Measurements from ENCODE around the gene RGS6. TPM values are rescaled to one million over a fixed set of nuclear protein-coding genes. Genes with fewer than 3 reads are reported as not detected.

Gene RGS6
- total RNA-seq, 2 experiments from 2014 or later: 0.39 to 0.57 TPM

DNA sequence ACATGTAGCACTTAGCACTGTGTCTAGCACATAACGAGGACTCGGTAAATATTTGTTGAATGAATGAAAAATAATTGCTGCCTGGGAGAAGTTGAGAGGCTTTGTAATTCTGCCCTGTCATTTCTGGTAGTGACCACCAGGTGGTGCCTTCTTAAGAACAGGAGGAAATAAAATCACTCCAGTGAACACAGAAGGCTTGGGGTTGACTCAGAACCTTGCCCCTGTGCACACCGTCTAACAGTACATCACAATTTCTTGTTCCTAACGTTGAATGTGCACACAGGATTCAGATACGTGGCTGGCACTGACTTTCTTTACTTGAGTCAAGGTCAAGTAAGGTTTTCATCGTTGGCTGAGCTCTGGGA lies 91.8 kb downstream of the RGS6 start:
- Mint-ChIP-seq H3K27ac (no peak overlapping the region), H3K36me3 (ENCODE audit: low read depth) (no peaks in the 10 kb centered on the region), H3K27me3 (peaks cover 17% of the 10 kb centered on the region), H3K4me1 (peaks cover 8% of the 10 kb centered on the region), H3K9me3 (ENCODE audit: low read depth) (no peaks in the 10 kb centered on the region), H3K4me3 (no peak overlapping the region)
- ChIA-PET CTCF (interaction anchor here (0.7 to 2.7 kb wide), 12 partner anchors 14 to 397 kb away, joined by 3 to 8 read pairs (median 4); partner anchors contain the start of gene RGS6), POLR2A (no interaction called here)
- ATAC-seq: peak; percentile 93
- DNase-seq: peak; percentile 64
- intact Hi-C loops (cut with DNase I, micrococcal nuclease): loop anchor here (1.0 to 10.0 kb wide), 3 partner anchors 269 to 396 kb away; no protein-coding TSS in a partner anchor

DNA sequence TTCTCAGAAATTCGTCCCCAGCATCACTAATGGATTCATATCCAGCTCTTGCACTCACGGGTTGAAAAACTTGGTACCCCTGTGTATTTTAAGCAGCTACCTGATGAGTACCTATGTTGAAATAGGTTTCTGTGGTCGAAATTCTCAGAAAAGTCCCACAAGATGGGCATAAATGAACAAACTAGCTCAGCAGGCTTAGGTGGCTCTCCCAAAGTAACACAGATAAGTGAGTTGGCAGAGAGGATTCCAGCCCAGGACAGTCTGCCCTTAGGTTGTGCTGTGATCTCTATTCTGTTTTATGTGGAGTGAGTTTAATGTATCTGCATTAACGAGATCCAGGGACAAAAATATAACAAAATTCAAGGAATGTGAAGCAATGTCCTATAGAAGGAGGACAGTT lies 92.3 kb downstream of the RGS6 start:
- H3K27ac Mint-ChIP-seq: no peak overlapping the region
- no peaks in the 10 kb centered on the region for H3K36me3 Mint-ChIP-seq (ENCODE audit: low read depth)
- intact Hi-C loops (cut with DNase I, micrococcal nuclease): loop anchor here (1.0 to 10.0 kb wide), 3 partner anchors 268 to 396 kb away; no protein-coding TSS in a partner anchor
- peaks cover 8% of the 10 kb centered on the region for H3K4me1 Mint-ChIP-seq
- CTCF ChIA-PET: interaction anchor here (0.8 to 2.7 kb wide), 10 partner anchors 14 to 396 kb away, joined by 3 to 8 read pairs (median 4); partner anchors contain the start of gene RGS6
- peaks cover 16% of the 10 kb centered on the region for H3K27me3 Mint-ChIP-seq
- POLR2A ChIA-PET: no interaction called here
- no peaks in the 10 kb centered on the region for H3K9me3 Mint-ChIP-seq (ENCODE audit: low read depth)
- ATAC-seq: peak; percentile 28
- H3K4me3 Mint-ChIP-seq: no peak overlapping the region
- no peak for DNase-seq

DNA sequence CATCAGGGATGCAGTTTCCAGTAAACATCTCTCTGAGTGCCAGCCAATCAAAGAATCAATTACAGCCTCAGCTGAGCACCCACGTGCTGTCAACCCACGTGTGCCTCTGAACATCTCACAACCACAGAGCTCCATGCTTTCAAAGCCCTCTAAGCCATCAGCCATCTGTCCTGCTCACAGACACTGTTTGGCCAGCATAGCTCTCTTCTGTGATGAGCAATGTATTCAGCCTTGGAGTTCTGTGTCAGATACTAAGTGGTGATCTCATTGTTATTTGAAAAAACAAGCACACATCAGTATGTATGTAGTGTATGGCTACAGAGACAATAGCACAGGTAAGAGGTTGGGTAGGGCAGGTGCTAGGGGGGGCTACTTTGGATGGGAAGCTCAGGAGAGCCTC lies 94.3 kb downstream of the RGS6 start:
- ChIA-PET POLR2A (interaction anchor here (0.7 to 0.8 kb wide), 2 partner anchors 265 to 770 kb away, joined by 3 to 6 read pairs; no protein-coding TSS in a partner anchor), CTCF (no interaction called here)
- intact Hi-C loops (cut with DNase I, micrococcal nuclease): loop anchor here in 1 of 2 experiments (10.0 kb wide), 1 partner anchor 268 kb away; no protein-coding TSS in a partner anchor
- DNase-seq (no peak), ATAC-seq (no peak)
- H3K27me3 Mint-ChIP-seq: peaks cover 13% of the 10 kb centered on the region
- peaks cover 8% of the 10 kb centered on the region for H3K4me1 Mint-ChIP-seq
- H3K9me3 Mint-ChIP-seq (ENCODE audit: low read depth): no peaks in the 10 kb centered on the region
- no peak overlapping the region for H3K4me3 Mint-ChIP-seq
- H3K27ac Mint-ChIP-seq: no peak overlapping the region
- H3K36me3 Mint-ChIP-seq (ENCODE audit: low read depth): no peaks in the 10 kb centered on the region

GRCh38 chr14:72027061-72027460 lies 94.8 kb downstream of the RGS6 start:
- no peaks in the 10 kb centered on the region for H3K36me3 Mint-ChIP-seq (ENCODE audit: low read depth)
- no peak overlapping the region for H3K27ac Mint-ChIP-seq
- POLR2A ChIA-PET: interaction anchor here (0.8 kb wide), 1 partner anchor 264 kb away, joined by 6 read pairs; no protein-coding TSS in a partner anchor
- peaks cover 8% of the 10 kb centered on the region for H3K4me1 Mint-ChIP-seq
- DNase-seq: no peak
- intact Hi-C loops (cut with DNase I, micrococcal nuclease): loop anchor here in 1 of 2 experiments (10.0 kb wide), 1 partner anchor 268 kb away; no protein-coding TSS in a partner anchor
- H3K4me3 Mint-ChIP-seq: no peak overlapping the region
- H3K9me3 Mint-ChIP-seq (ENCODE audit: low read depth): no peaks in the 10 kb centered on the region
- ATAC-seq: no peak
- CTCF ChIA-PET: no interaction called here
- peaks cover 13% of the 10 kb centered on the region for H3K27me3 Mint-ChIP-seq

GRCh38 chr14:72033365-72033764 lies 101.1 kb downstream of the RGS6 start:
- H3K9me3 Mint-ChIP-seq (ENCODE audit: low read depth): no peaks in the 10 kb centered on the region
- intact Hi-C loops (cut with DNase I, micrococcal nuclease): no loop called here
- no peak for ATAC-seq
- H3K4me1 Mint-ChIP-seq: no peaks in the 10 kb centered on the region
- H3K4me3 Mint-ChIP-seq: no peak overlapping the region
- H3K36me3 Mint-ChIP-seq (ENCODE audit: low read depth): no peaks in the 10 kb centered on the region
- H3K27ac Mint-ChIP-seq: no peak overlapping the region
- POLR2A ChIA-PET: no interaction called here
- peaks cover 10% of the 10 kb centered on the region for H3K27me3 Mint-ChIP-seq
- DNase-seq: no peak
- CTCF ChIA-PET: no interaction called here

DNA sequence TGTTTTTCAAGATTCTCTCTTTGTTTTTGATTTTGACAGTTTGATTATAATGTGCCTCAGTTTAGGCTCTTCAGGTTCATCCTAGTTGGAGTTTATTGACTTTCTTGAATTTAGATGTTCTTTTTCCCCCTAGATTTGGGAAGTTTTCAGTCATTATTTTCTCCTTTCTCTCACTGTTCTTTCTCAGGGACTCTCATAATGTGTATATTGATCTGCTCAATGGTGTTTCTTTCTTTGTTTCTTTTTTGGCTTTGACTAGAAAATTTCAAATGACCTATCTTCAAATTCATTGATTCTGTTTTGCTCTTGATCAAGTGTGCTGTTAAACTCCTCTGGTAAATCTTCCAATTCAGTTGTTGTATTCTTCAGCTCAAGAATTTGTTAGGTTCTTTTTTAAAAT lies 108.3 kb downstream of the RGS6 start:
- H3K9me3 Mint-ChIP-seq (ENCODE audit: low read depth): peaks cover 6% of the 10 kb centered on the region
- H3K27ac Mint-ChIP-seq: no peak overlapping the region
- H3K36me3 Mint-ChIP-seq (ENCODE audit: low read depth): no peaks in the 10 kb centered on the region
- no peak overlapping the region for H3K4me3 Mint-ChIP-seq
- ATAC-seq (no peak), DNase-seq (no peak)
- ChIA-PET POLR2A (no interaction called here), CTCF (interaction anchor here (0.6 kb wide), 1 partner anchor 42 kb away, joined by 3 read pairs; no protein-coding TSS in a partner anchor)
- intact Hi-C loops (cut with DNase I, micrococcal nuclease): no loop called here
- peaks cover 19% of the 10 kb centered on the region for H3K27me3 Mint-ChIP-seq
- no peaks in the 10 kb centered on the region for H3K4me1 Mint-ChIP-seq

DNA sequence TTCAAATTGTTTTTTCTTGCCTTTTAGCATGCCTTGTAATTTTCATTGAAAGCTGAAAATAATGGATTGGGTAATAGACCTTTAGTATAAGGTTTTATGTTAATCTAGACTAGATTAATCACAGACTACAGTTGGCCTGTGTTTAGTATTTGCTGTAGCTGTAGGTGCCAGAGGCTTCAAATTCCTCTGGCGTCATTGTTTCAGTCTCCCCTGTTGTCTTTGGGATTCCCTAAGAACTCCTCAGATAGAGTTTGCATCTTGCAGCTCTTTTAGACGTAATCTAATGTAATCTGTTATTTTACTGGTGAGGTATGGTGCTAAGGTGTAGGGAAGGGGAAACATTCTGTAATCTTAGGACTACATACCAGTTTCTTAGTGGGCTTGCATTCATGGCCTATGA lies 113.0 kb downstream of the RGS6 start:
- DNase-seq (no peak), ATAC-seq (no peak)
- no peak overlapping the region for H3K4me3 Mint-ChIP-seq
- intact Hi-C loops (cut with DNase I, micrococcal nuclease): loop anchor here in 1 of 2 experiments (5.0 kb wide), 1 partner anchor 1158 kb away; no protein-coding TSS in a partner anchor
- peaks cover 6% of the 10 kb centered on the region for H3K9me3 Mint-ChIP-seq (ENCODE audit: low read depth)
- CTCF ChIA-PET: interaction anchor here (0.8 kb wide), 1 partner anchor 11 kb away, joined by 3 read pairs; no protein-coding TSS in a partner anchor
- H3K4me1 Mint-ChIP-seq: peaks cover 12% of the 10 kb centered on the region
- H3K27ac Mint-ChIP-seq: no peak overlapping the region
- peaks cover 17% of the 10 kb centered on the region for H3K27me3 Mint-ChIP-seq
- POLR2A ChIA-PET: interaction anchor here (0.7 kb wide), 1 partner anchor 419 kb away, joined by 3 read pairs; no protein-coding TSS in a partner anchor
- H3K36me3 Mint-ChIP-seq (ENCODE audit: low read depth): no peaks in the 10 kb centered on the region

DNA sequence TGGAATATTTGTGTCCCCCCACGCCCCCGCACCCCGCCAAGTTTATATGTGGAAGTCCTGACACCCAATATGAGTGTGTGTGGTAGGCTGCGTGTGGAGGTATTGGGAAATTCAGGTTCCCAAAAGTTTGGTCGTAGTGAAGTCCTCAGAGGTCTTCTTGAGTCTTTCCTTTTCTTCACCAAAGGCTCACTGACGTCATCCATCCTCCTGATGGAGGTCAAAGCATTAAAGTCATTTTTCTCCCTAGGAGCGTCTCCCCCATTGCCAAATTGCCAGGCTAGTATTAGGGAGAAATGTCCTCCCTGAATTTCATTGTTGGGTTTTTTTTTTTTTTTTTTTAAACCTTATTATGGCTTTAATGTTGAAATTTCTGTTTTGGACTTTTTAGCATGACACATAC lies 113.7 kb downstream of the RGS6 start:
- H3K4me1 Mint-ChIP-seq: peaks cover 12% of the 10 kb centered on the region
- ChIA-PET CTCF (no interaction called here), POLR2A (no interaction called here)
- no peak overlapping the region for H3K27ac Mint-ChIP-seq
- no peak for DNase-seq
- no peak for ATAC-seq
- no peaks in the 10 kb centered on the region for H3K36me3 Mint-ChIP-seq (ENCODE audit: low read depth)
- H3K4me3 Mint-ChIP-seq: no peak overlapping the region
- intact Hi-C loops (cut with DNase I, micrococcal nuclease): loop anchor here in 1 of 2 experiments (5.0 kb wide), 1 partner anchor 1159 kb away; no protein-coding TSS in a partner anchor
- H3K9me3 Mint-ChIP-seq (ENCODE audit: low read depth): peaks cover 1% of the 10 kb centered on the region
- H3K27me3 Mint-ChIP-seq: peaks cover 15% of the 10 kb centered on the region

DNA sequence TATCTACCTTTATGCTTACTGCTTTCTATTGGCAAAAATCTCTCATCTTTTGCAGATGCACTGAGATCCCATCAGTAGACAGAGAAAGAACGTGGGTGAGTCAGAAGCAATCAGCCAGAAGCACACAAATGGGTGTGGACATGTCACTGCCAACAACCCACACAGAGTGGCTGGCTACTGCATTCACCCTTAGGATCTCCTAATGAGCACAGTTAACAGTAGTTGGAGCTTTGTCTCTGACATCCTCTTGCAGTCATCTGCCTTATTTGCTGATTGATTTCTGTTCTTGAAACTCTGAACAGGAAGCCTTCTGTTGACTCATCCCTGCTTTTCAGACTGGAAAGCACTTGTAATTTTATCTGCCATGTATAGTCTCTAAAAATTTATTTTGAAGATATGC lies 117.2 kb downstream of the RGS6 start:
- CTCF ChIA-PET: interaction anchor here (1.0 kb wide), 1 partner anchor 11 kb away, joined by 3 read pairs; no protein-coding TSS in a partner anchor
- H3K27me3 Mint-ChIP-seq: peaks cover 26% of the 10 kb centered on the region
- ATAC-seq: peak; percentile 100
- no peak overlapping the region for H3K4me3 Mint-ChIP-seq
- no peaks in the 10 kb centered on the region for H3K9me3 Mint-ChIP-seq (ENCODE audit: low read depth)
- POLR2A ChIA-PET: no interaction called here
- peak overlapping the region; percentile 19 for H3K27ac Mint-ChIP-seq
- H3K36me3 Mint-ChIP-seq (ENCODE audit: low read depth): no peaks in the 10 kb centered on the region
- intact Hi-C loops (cut with DNase I, micrococcal nuclease): loop anchor here in 1 of 2 experiments (1.0 to 5.0 kb wide), 2 partner anchors 82 to 1162 kb away; no protein-coding TSS in a partner anchor
- H3K4me1 Mint-ChIP-seq: peaks cover 12% of the 10 kb centered on the region
- DNase-seq: peak; percentile 69

DNA sequence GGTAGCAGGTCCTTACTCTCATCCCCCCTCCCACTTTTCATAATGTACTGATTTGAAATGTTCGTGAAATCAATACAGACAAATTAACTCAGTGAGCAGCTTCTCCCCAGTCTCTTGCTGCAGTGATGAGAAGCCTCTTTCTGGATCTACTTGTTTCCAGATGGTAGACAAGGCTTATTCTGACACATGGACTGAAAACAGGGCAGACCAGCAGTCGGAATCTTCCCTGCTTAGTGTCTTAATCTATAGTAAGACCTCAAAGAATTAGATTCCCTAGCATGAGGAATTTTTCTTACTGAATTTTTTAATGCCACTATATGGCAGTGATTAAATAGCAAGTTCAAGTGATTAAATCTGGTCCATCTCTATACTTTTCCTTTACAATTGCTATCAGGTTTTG lies 120.1 kb downstream of the RGS6 start:
- Mint-ChIP-seq H3K4me1 (peaks cover 12% of the 10 kb centered on the region), H3K9me3 (ENCODE audit: low read depth) (no peaks in the 10 kb centered on the region), H3K27me3 (peaks cover 31% of the 10 kb centered on the region), H3K4me3 (no peak overlapping the region), H3K36me3 (ENCODE audit: low read depth) (no peaks in the 10 kb centered on the region), H3K27ac (no peak overlapping the region)
- POLR2A ChIA-PET: no interaction called here
- intact Hi-C loops (cut with DNase I, micrococcal nuclease): no loop called here
- no peak for DNase-seq
- ATAC-seq: no peak
- CTCF ChIA-PET: no interaction called here

DNA sequence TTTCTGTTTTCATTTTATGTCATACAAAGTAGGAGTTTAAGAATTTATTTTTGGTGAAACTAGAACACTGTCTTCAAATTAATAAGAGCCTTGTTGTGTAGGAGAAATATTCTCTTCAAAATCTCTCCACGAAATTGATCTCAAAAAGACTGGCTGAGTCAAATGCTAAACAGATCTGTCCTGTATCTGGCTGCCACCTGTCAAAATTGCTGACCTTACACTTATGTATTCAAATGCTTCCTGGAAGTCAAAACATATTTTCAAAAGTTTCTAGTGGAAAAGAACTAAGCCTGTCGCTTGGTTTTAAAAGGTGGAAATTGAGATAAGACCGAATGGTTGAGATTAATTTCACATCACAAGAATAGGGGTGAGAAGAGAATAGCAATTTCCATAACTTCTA lies 121.4 kb downstream of the RGS6 start:
- Mint-ChIP-seq H3K27me3 (peaks cover 31% of the 10 kb centered on the region), H3K4me3 (no peak overlapping the region), H3K27ac (no peak overlapping the region), H3K9me3 (ENCODE audit: low read depth) (no peaks in the 10 kb centered on the region), H3K4me1 (peaks cover 9% of the 10 kb centered on the region), H3K36me3 (ENCODE audit: low read depth) (no peaks in the 10 kb centered on the region)
- DNase-seq: no peak
- CTCF ChIA-PET: no interaction called here
- POLR2A ChIA-PET: no interaction called here
- no peak for ATAC-seq
- intact Hi-C loops (cut with DNase I, micrococcal nuclease): no loop called here

DNA sequence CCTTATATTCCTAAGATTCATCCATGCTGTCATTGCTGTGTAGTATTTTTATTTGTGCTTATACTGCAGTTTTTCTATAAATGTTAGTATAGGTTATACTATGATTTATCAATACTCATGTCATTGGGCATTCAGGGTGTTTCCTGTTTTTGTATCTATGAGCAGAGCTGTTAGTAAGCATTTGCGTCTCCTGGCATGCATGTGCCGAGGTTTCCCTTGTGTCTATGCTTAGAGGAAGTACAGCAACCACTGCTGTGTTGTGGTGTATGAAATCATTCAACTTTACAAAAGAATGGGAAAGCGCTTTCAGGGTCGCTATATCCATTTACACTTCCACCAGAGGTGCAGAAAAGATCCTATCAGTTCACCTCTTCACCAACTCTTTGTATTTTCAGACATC lies 122.7 kb downstream of the RGS6 start:
- intact Hi-C loops (cut with DNase I, micrococcal nuclease): no loop called here
- no peak for ATAC-seq
- H3K36me3 Mint-ChIP-seq (ENCODE audit: low read depth): no peaks in the 10 kb centered on the region

More for the DNA sequence above, 122.7 kb downstream of the RGS6 start:
- ChIA-PET CTCF (no interaction called here), POLR2A (no interaction called here)
- Mint-ChIP-seq H3K27me3 (peaks cover 27% of the 10 kb centered on the region), H3K9me3 (ENCODE audit: low read depth) (no peaks in the 10 kb centered on the region), H3K27ac (no peak overlapping the region), H3K4me3 (no peak overlapping the region), H3K4me1 (no peaks in the 10 kb centered on the region)
- DNase-seq: no peak
